Cardiac muscle cell (in vitro differentiated cells and primary cell): ENCODE data around the gene RYR1. TPM values are rescaled to one million over a fixed set of nuclear protein-coding genes. Genes with fewer than 3 reads are reported as not detected.
"Not testable (repeated sequence)": the region's sequence is repeated elsewhere in the genome, so short reads cannot be mapped to it uniquely, and the experiment has no call there.

Experiments used
- DNase-seq, 2 donors: peaks; one replicate each; pipeline versions ENCODE4 v3.0.0 to v3.0.0-alpha.2; 2010 to 2017; ENCODE audit warnings: low read depth in 1 of 2, low spot score in 1 of 2
- H3K27ac ChIP-seq: fragments of 200-600 bp; sonication (generic); 2 replicates; pipeline ENCODE4 v1.5.1; 2016
- H3K27me3 ChIP-seq: fragments of 200-600 bp; sonication (generic); 2 replicates; pipeline ENCODE4 v1.6.0; 2016; ENCODE audit warnings: control low read depth
- H3K36me3 ChIP-seq: fragments of 200-600 bp; sonication (generic); 2 replicates; pipeline ENCODE4 v1.5.1; 2016; ENCODE audit warnings: control low read depth
- H3K4me1 ChIP-seq: fragments of 200-600 bp; sonication (generic); 2 replicates; pipeline ENCODE4 v1.8.1; 2017; ENCODE audit warnings: low read depth, mild to moderate bottlenecking, mixed run types
- H3K4me3 ChIP-seq: fragments of 200-600 bp; sonication (generic); 2 replicates; pipeline ENCODE4 v1.5.1; 2016; ENCODE audit warnings: mild to moderate bottlenecking
- H3K9me3 ChIP-seq: fragments of 200-600 bp; sonication (generic); 2 replicates; pipeline ENCODE4 v1.5.1; 2017; ENCODE audit warnings: low read depth, mild to moderate bottlenecking, control low read depth
- CTCF ChIP-seq: IDR thresholded peaks from 2 replicates; pipeline ENCODE4 v1.5.1; 2012; ENCODE audit warnings: low read depth, mild to moderate bottlenecking, low read length
- polyA plus RNA-seq: library from polyadenylated mRNA; unstranded; fragments of >200 nt; fragmentation: Nextera tagmentation; extraction: Ambion mirVana; gene quantifications from 2 replicates; pipeline ENCODE4 v1.2.1, GENCODE V29; 2016
- total RNA-seq: library from RNA; depleted of rRNA; stranded (reverse); fragments of >200 nt; gene quantifications from 2 replicates; pipeline ENCODE4 v1.2.3, GENCODE V29; 2016

The RYR1 gene
- total and polyA plus RNA-seq, 2 experiments from 2014 or later, result 0.71 to 12.8 TPM

DNA sequence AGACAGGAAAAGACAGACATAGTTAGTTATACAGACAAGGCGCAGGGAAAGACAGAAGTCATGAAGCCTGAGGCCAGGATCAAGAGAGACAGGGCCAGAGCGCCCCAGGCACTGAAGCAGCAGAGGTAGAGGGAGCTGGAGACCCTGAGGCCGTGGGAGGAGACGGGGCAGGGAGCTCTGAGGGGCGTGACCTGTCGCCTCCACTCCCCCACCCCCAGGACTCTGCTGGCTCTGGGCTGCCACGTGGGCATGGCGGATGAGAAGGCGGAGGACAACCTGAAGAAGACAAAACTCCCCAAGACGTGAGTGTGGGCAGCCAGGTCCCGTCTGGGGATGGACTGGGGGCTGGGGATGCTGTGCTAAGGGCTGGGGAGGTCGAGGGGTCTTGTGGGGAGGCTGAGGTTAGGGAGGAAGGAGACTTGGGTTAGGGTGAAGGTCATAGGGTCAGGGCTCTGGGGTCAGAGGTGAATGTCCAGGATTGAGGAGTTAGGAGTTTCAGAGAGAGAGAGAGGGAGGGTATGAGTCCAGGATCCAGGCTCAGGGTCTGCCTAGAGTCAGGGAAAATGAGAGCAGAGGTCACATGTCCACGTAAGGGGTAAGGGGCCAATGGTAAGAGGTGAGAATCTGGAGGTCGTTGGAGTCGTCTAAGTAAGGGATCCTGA lies 31.1 kb downstream of the RYR1 start:
- peaks cover 4% of the 10 kb centered on the region for H3K36me3 ChIP-seq
- no peaks in the 10 kb centered on the region for H3K9me3 ChIP-seq
- DNase-seq, result no peak
- H3K4me3 ChIP-seq, result no peak overlapping the region
- no peaks in the 10 kb centered on the region for H3K4me1 ChIP-seq
- H3K27ac ChIP-seq, result no peak overlapping the region
- no peaks in the 10 kb centered on the region for H3K27me3 ChIP-seq
- TF ChIP-seq CTCF, result no peak

DNA sequence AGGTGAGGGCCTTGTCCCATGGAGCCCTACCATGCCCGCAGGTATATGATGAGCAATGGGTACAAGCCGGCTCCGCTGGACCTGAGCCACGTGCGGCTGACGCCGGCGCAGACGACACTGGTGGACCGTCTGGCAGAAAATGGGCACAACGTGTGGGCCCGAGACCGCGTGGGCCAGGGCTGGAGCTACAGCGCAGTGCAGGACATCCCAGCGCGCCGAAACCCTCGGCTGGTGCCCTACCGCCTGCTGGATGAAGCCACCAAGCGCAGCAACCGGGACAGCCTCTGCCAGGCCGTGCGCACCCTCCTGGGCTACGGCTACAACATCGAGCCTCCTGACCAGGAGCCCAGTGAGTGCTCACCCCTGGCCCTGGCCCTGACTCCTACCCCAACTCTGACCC lies 32.6 kb downstream of the RYR1 start:
- no peak overlapping the region for H3K4me3 ChIP-seq
- H3K9me3 ChIP-seq, result no peaks in the 10 kb centered on the region
- no peak for TF ChIP-seq CTCF
- H3K27ac ChIP-seq, result no peak overlapping the region
- no peaks in the 10 kb centered on the region for H3K4me1 ChIP-seq
- H3K36me3 ChIP-seq, result peaks cover 3% of the 10 kb centered on the region
- H3K27me3 ChIP-seq, result no peaks in the 10 kb centered on the region
- no peak for DNase-seq

GRCh38 chr19:38467541-38468525 lies 34.3 kb downstream of the RYR1 start:
- no peaks in the 10 kb centered on the region for H3K4me1 ChIP-seq
- no peak overlapping the region for H3K27ac ChIP-seq
- no peaks in the 10 kb centered on the region for H3K9me3 ChIP-seq
- no peak for TF ChIP-seq CTCF
- no peak overlapping the region for H3K4me3 ChIP-seq
- H3K36me3 ChIP-seq, result peaks cover 3% of the 10 kb centered on the region
- DNase-seq, result no peak
- no peaks in the 10 kb centered on the region for H3K27me3 ChIP-seq

GRCh38 chr19:38469151-38469550 lies 35.7 kb downstream of the RYR1 start:
- TF ChIP-seq CTCF, result no peak
- H3K36me3 ChIP-seq, result peaks cover 3% of the 10 kb centered on the region
- no peak for DNase-seq
- H3K4me1 ChIP-seq, result no peaks in the 10 kb centered on the region
- H3K9me3 ChIP-seq, result no peaks in the 10 kb centered on the region
- no peak overlapping the region for H3K4me3 ChIP-seq
- no peak overlapping the region for H3K27ac ChIP-seq
- H3K27me3 ChIP-seq, result no peaks in the 10 kb centered on the region

DNA sequence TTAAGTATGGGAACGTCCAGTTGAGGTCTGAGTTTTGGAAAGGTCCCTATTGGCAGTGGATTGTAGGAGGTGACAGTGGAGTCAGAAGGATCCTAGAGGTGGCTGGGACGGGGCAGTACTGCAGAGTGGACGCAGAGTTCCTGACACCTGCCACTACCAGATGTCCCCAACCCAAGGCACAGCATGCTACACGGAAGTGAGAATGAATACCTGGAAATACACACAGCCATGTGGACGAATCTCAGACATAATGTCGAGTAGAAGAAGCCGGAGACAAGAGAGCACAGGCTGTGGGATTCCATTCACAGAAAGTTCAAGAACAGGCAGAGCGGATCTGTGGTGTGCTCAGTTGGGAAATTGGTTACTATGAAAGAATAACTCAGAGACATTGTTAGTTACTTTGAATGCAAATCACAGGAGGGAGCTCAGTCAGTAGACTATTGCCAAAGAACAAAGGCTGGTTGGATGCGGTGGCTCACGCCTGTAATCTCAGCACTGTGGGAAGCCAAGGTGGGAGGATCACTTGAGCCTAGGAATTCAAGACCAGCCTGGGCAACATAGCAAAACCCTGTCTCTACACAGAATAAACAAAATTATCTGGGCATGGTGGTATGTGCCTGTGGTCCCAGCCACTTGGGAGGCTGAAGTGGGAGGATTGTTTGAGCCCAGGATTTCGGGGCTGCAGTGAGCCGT lies 37.4 kb downstream of the RYR1 start:
- Histone ChIP-seq H3K4me3 (no peak overlapping the region), H3K36me3 (peaks cover 3% of the 10 kb centered on the region), H3K27ac (no peak overlapping the region), H3K4me1 (no peaks in the 10 kb centered on the region), H3K9me3 (no peaks in the 10 kb centered on the region), H3K27me3 (no peaks in the 10 kb centered on the region)
- TF ChIP-seq CTCF, result no peak
- DNase-seq, result no peak

DNA sequence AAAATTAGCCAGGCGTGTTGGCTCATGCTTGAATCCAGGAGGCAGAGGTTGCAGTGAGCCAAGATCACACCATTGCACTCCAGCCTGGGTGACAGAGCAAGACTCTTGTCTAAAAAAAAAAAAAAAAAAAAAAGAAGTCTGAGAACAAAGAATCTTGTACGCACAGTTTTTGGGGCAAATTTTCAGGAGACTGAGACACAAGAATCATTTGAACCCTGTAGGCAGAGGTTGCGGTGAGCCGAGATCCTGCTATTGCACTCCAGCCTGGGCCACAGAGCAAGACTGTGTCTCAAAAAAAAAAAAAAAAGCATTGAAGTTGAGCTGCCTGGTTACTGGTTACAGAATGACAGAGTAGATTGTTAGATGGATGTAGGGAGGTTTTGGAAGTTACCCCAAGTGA lies 39.2 kb downstream of the RYR1 start:
- H3K27ac ChIP-seq, H3K4me1 ChIP-seq, DNase-seq, H3K4me3 ChIP-seq, H3K27me3 ChIP-seq, H3K36me3 ChIP-seq, H3K9me3 ChIP-seq: not testable (repeated sequence)
